HEK293 (cell line): ENCODE data around the gene TMEM273.

ENCODE experiments used
- CTCF ChIA-PET: fragments of 350-600 bp; formaldehyde crosslinking; extraction: SDS; loops from one replicate; lab custom pipeline; 2021; ENCODE audit warnings: antibody characterized with exemption; lab: Yijun Ruan, JAX
- POLR2A ChIA-PET: fragments of 300-600 bp; formaldehyde crosslinking; extraction: SDS; loops from one replicate; lab custom pipeline; 2020; ENCODE audit warnings: antibody characterized with exemption, inconsistent platforms; lab: Yijun Ruan, JAX
- H3K27ac ChIP-seq: fragments of 200-500 bp; sonication (Bioruptor generic); 2 replicates; pipeline ENCODE4 v1.5.1; 2014; ENCODE audit warnings: low read depth, low read length, control low read depth, inconsistent platforms; ENCODE audit errors: extremely low read depth
- H3K36me3 ChIP-seq, 2 experiments: fragments of 200-500 bp in 1 of 2; sonication (Bioruptor generic) in 1 of 2; 1 replicate in 1 of 2; 2 replicates in 1 of 2; pipeline ENCODE4 v1.5.1; 2014 to 2017; ENCODE audit warnings: inconsistent platforms in 2 of 2, low read length in 2 of 2; ENCODE audit not compliant: control insufficient read depth in 2 of 2, insufficient read depth in 1 of 2
- H3K4me1 ChIP-seq: fragments of 200-500 bp; sonication (Bioruptor generic); 2 replicates; pipeline ENCODE4 v1.5.1; 2014; ENCODE audit warnings: mild to moderate bottlenecking, low read length, inconsistent platforms; ENCODE audit not compliant: control insufficient read depth, insufficient read depth
- H3K4me3 ChIP-seq: 2 replicates; pipeline ENCODE4 v1.5.1; 2011; ENCODE audit warnings: low read depth, mild to moderate bottlenecking, control low read depth, low read length, moderate library complexity
- H3K9me3 ChIP-seq: fragments of 200-500 bp; sonication (Bioruptor generic); 2 replicates; pipeline ENCODE4 v1.5.1; 2014; ENCODE audit warnings: low read depth, low read length, inconsistent platforms; ENCODE audit not compliant: control insufficient read depth, insufficient read depth
- HOXC10 ChIP-seq: sonication (generic); formaldehyde crosslinking; IDR thresholded peaks from 2 replicates; pipeline ENCODE4 v1.8.1; 2023; ENCODE audit warnings: mild to moderate bottlenecking, missing genetic modification reagents
- SETDB1 ChIP-seq: IDR thresholded peaks from one replicate; pipeline ENCODE4 v1.6.1; 2017; ENCODE audit warnings: mild to moderate bottlenecking, low read length, moderate library complexity, mixed read lengths; ENCODE audit not compliant: insufficient read length
- SP3 ChIP-seq: fragments of 450-650 bp; formaldehyde crosslinking; IDR thresholded peaks from 2 replicates; pipeline ENCODE4 v1.5.1; 2016; ENCODE audit warnings: missing biosample characterization, missing genetic modification characterization
- SP7 ChIP-seq: fragments of 450-650 bp; formaldehyde crosslinking; IDR thresholded peaks from 2 replicates; pipeline ENCODE4 v1.5.1; 2016; ENCODE audit warnings: missing biosample characterization, missing genetic modification characterization
- TCF7L2 ChIP-seq: IDR thresholded peaks from 2 replicates; pipeline ENCODE4 v1.6.1; 2011; ENCODE audit warnings: low read depth, mild to moderate bottlenecking, inconsistent platforms, low read length, moderate library complexity, borderline replicate concordance
- WT1 ChIP-seq: fragments of 450-650 bp; formaldehyde crosslinking; IDR thresholded peaks from 2 replicates; pipeline ENCODE4 v1.5.1; 2016; ENCODE audit warnings: missing biosample characterization, missing genetic modification characterization
- ZNF121 ChIP-seq: fragments of 450-650 bp; formaldehyde crosslinking; IDR thresholded peaks from 2 replicates; pipeline ENCODE4 v1.5.1; 2016; ENCODE audit warnings: missing biosample characterization, missing genetic modification characterization
- ZNF221 ChIP-seq: fragments of 450-650 bp; formaldehyde crosslinking; IDR thresholded peaks from 2 replicates; pipeline ENCODE4 v1.5.1; 2017; ENCODE audit warnings: missing biosample characterization, missing genetic modification characterization, borderline replicate concordance
- ZNF223 ChIP-seq: fragments of 450-650 bp; formaldehyde crosslinking; IDR thresholded peaks from 2 replicates; pipeline ENCODE4 v1.5.1; 2016; ENCODE audit warnings: missing biosample characterization, missing genetic modification characterization
- ZNF350 ChIP-seq: fragments of 450-650 bp; formaldehyde crosslinking; IDR thresholded peaks from 2 replicates; pipeline ENCODE4 v1.5.0; 2017; ENCODE audit warnings: missing biosample characterization, mild to moderate bottlenecking, missing genetic modification characterization
- ZNF394 ChIP-seq: fragments of 450-650 bp; formaldehyde crosslinking; IDR thresholded peaks from 2 replicates; pipeline ENCODE4 v1.5.1; 2016; ENCODE audit warnings: missing biosample characterization, missing genetic modification characterization, mild to moderate bottlenecking, moderate library complexity, borderline replicate concordance
- ZNF426 ChIP-seq: fragments of 450-650 bp; formaldehyde crosslinking; IDR thresholded peaks from 2 replicates; pipeline ENCODE4 v1.5.1; 2017; ENCODE audit warnings: missing biosample characterization, missing genetic modification characterization, mild to moderate bottlenecking, inconsistent platforms, moderate library complexity
- ZNF433 ChIP-seq: fragments of 450-650 bp; formaldehyde crosslinking; IDR thresholded peaks from 2 replicates; pipeline ENCODE4 v1.5.1; 2016; ENCODE audit warnings: missing biosample characterization, missing genetic modification characterization, low read depth
- ZNF510 ChIP-seq: fragments of 450-650 bp; formaldehyde crosslinking; IDR thresholded peaks from 2 replicates; pipeline ENCODE4 v1.5.1; 2018; ENCODE audit warnings: mild to moderate bottlenecking, missing genetic modification characterization, missing biosample characterization; ENCODE audit not compliant: insufficient replicate concordance
- ZNF580 ChIP-seq: fragments of 450-650 bp; formaldehyde crosslinking; IDR thresholded peaks from 2 replicates; pipeline ENCODE4 v1.5.1; 2016; ENCODE audit warnings: missing biosample characterization, missing genetic modification characterization
- ZNF677 ChIP-seq: fragments of 450-650 bp; IDR thresholded peaks from 2 replicates; pipeline ENCODE4 v1.5.0; 2018; ENCODE audit warnings: missing biosample characterization, mild to moderate bottlenecking, missing genetic modification characterization, moderate library complexity
- ZNF843 ChIP-seq: fragments of 450-650 bp; formaldehyde crosslinking; IDR thresholded peaks from 2 replicates; pipeline ENCODE4 v1.5.1; 2016; ENCODE audit warnings: missing biosample characterization, missing genetic modification characterization
- ZSCAN23 ChIP-seq: fragments of 450-650 bp; formaldehyde crosslinking; IDR thresholded peaks from 2 replicates; pipeline ENCODE4 v1.5.1; 2016; ENCODE audit warnings: missing biosample characterization, missing genetic modification characterization
- ZSCAN30 ChIP-seq: fragments of 450-650 bp; IDR thresholded peaks from 2 replicates; pipeline ENCODE4 v1.5.1; 2018; ENCODE audit warnings: missing biosample characterization, mild to moderate bottlenecking, missing genetic modification characterization, moderate library complexity
- TF ChIP-seq, protein P1 (sequence below): fragments of 450-650 bp; formaldehyde crosslinking; IDR thresholded peaks from 2 replicates; pipeline ENCODE4 v1.5.1; 2016; ENCODE audit warnings: missing biosample characterization, missing genetic modification characterization, borderline replicate concordance
- TF ChIP-seq, protein P2 (sequence below): fragments of 450-650 bp; IDR thresholded peaks from 2 replicates; pipeline ENCODE4 v1.5.1; 2018; ENCODE audit warnings: missing biosample characterization, missing genetic modification characterization
- TF ChIP-seq, protein P3 (sequence below): fragments of 450-650 bp; formaldehyde crosslinking; IDR thresholded peaks from 2 replicates; pipeline ENCODE4 v1.5.0; 2017; ENCODE audit warnings: missing biosample characterization, missing genetic modification characterization, borderline replicate concordance

The TMEM273 gene

GRCh38 chr10:49202266-49202665 is 14.1 kb upstream of the TMEM273 start:
- CTCF ChIA-PET = interaction anchor here (0.6 kb wide), 1 partner anchor 20 kb away, joined by 3 read pairs; no protein-coding TSS in a partner anchor
- no peak overlapping the region for H3K27ac ChIP-seq
- POLR2A ChIA-PET = no interaction called here

DNA sequence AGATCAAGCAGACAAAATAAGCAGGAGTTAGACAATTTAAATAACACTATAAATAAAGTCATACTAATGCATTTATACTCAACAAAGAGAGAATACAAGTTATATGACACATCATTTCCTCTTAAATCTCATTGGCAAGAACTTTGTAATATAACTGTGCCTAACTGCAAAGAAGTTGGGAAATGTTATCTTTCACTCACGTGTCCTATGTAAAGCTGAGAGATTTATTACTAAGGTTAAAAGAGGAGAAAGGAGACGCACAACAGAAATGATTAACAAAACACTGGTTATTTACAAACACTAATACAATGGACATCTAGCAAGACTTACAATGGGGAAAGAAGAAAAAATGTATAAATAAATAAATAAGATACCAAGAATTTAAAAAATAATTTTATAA is 12.7 kb upstream of the TMEM273 start:
- no peaks in the 10 kb centered on the region for H3K9me3 ChIP-seq
- no peaks in the 10 kb centered on the region for H3K4me1 ChIP-seq
- H3K4me3 ChIP-seq = no peak overlapping the region
- TF ChIP-seq ZNF350 (tag by site-specific recombination) (no peak), ZNF223 (no peak), ZNF121 (tag by site-specific recombination) (no peak), TCF7L2 (no peak), SETDB1 (no peak), ZNF510 (tag by site-specific recombination) (no peak)
- TF ChIP-seq, protein P1, sequence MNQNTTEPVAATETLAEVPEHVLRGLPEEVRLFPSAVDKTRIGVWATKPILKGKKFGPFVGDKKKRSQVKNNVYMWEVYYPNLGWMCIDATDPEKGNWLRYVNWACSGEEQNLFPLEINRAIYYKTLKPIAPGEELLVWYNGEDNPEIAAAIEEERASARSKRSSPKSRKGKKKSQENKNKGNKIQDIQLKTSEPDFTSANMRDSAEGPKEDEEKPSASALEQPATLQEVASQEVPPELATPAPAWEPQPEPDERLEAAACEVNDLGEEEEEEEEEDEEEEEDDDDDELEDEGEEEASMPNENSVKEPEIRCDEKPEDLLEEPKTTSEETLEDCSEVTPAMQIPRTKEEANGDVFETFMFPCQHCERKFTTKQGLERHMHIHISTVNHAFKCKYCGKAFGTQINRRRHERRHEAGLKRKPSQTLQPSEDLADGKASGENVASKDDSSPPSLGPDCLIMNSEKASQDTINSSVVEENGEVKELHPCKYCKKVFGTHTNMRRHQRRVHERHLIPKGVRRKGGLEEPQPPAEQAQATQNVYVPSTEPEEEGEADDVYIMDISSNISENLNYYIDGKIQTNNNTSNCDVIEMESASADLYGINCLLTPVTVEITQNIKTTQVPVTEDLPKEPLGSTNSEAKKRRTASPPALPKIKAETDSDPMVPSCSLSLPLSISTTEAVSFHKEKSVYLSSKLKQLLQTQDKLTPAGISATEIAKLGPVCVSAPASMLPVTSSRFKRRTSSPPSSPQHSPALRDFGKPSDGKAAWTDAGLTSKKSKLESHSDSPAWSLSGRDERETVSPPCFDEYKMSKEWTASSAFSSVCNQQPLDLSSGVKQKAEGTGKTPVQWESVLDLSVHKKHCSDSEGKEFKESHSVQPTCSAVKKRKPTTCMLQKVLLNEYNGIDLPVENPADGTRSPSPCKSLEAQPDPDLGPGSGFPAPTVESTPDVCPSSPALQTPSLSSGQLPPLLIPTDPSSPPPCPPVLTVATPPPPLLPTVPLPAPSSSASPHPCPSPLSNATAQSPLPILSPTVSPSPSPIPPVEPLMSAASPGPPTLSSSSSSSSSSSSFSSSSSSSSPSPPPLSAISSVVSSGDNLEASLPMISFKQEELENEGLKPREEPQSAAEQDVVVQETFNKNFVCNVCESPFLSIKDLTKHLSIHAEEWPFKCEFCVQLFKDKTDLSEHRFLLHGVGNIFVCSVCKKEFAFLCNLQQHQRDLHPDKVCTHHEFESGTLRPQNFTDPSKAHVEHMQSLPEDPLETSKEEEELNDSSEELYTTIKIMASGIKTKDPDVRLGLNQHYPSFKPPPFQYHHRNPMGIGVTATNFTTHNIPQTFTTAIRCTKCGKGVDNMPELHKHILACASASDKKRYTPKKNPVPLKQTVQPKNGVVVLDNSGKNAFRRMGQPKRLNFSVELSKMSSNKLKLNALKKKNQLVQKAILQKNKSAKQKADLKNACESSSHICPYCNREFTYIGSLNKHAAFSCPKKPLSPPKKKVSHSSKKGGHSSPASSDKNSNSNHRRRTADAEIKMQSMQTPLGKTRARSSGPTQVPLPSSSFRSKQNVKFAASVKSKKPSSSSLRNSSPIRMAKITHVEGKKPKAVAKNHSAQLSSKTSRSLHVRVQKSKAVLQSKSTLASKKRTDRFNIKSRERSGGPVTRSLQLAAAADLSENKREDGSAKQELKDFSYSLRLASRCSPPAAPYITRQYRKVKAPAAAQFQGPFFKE = no peak
- H3K27ac ChIP-seq = no peak overlapping the region
- ChIA-PET CTCF (no interaction called here), POLR2A (no interaction called here)
- H3K36me3 ChIP-seq = no peaks in the 10 kb centered on the region

More at GRCh38 chr10:49202266-49202665, 14.1 kb upstream of the TMEM273 start:
- TF ChIP-seq ZNF843 = no peak
- no peak for TF ChIP-seq ZNF580 (tag by site-specific recombination)
- TF ChIP-seq, protein P2, sequence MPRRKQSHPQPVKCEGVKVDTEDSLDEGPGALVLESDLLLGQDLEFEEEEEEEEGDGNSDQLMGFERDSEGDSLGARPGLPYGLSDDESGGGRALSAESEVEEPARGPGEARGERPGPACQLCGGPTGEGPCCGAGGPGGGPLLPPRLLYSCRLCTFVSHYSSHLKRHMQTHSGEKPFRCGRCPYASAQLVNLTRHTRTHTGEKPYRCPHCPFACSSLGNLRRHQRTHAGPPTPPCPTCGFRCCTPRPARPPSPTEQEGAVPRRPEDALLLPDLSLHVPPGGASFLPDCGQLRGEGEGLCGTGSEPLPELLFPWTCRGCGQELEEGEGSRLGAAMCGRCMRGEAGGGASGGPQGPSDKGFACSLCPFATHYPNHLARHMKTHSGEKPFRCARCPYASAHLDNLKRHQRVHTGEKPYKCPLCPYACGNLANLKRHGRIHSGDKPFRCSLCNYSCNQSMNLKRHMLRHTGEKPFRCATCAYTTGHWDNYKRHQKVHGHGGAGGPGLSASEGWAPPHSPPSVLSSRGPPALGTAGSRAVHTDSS (tag by site-specific recombination) = peak; percentile 93
- TF ChIP-seq, protein P3, sequence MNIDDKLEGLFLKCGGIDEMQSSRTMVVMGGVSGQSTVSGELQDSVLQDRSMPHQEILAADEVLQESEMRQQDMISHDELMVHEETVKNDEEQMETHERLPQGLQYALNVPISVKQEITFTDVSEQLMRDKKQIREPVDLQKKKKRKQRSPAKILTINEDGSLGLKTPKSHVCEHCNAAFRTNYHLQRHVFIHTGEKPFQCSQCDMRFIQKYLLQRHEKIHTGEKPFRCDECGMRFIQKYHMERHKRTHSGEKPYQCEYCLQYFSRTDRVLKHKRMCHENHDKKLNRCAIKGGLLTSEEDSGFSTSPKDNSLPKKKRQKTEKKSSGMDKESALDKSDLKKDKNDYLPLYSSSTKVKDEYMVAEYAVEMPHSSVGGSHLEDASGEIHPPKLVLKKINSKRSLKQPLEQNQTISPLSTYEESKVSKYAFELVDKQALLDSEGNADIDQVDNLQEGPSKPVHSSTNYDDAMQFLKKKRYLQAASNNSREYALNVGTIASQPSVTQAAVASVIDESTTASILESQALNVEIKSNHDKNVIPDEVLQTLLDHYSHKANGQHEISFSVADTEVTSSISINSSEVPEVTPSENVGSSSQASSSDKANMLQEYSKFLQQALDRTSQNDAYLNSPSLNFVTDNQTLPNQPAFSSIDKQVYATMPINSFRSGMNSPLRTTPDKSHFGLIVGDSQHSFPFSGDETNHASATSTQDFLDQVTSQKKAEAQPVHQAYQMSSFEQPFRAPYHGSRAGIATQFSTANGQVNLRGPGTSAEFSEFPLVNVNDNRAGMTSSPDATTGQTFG = no peak
- TF ChIP-seq SP7 (tag by site-specific recombination) = no peak
- no peak overlapping the region for H3K4me3 ChIP-seq
- no peaks in the 10 kb centered on the region for H3K36me3 ChIP-seq
- H3K4me1 ChIP-seq = no peaks in the 10 kb centered on the region
- no peaks in the 10 kb centered on the region for H3K9me3 ChIP-seq

- POLR2A ChIA-PET = interaction anchor here (0.6 kb wide), 1 partner anchor 210 kb away, joined by 3 read pairs; no protein-coding TSS in a partner anchor
- CTCF ChIA-PET = no interaction called here
- Histone ChIP-seq H3K4me3 (no peak overlapping the region), H3K4me1 (no peaks in the 10 kb centered on the region), H3K36me3 (no peaks in the 10 kb centered on the region), H3K27ac (no peak overlapping the region), H3K9me3 (no peaks in the 10 kb centered on the region)
- TF ChIP-seq ZSCAN30 (tag by site-specific recombination) (no peak), ZNF426 (no peak), ZNF394 (tag by site-specific recombination) (no peak), ZNF221 (tag by site-specific recombination) (no peak), HOXC10 (CRISPR knock-in tag) (no peak), ZSCAN23 (tag by site-specific recombination) (no peak), ZNF433 (tag by site-specific recombination) (no peak), WT1 (tag by site-specific recombination) (no peak), ZNF677 (tag by site-specific recombination) (no peak), SP3 (tag by site-specific recombination) (no peak)
Observed at GRCh38 chr10:49197171-49197570, 9.0 kb upstream of the TMEM273 start.
